ENCODE measurements around the gene CACYBP. TPM values are rescaled to one million over a fixed set of nuclear protein-coding genes. Genes with fewer than 3 reads are reported as not detected.
A peak's percentile ranks its signal among the peaks of the same experiment; 100 is the strongest.

Gene CACYBP
- total RNA-seq, 1 experiment from 2014 or later, result 202 TPM

- Mint-ChIP-seq H3K27me3 (ENCODE audit: low read depth) (no peaks in the 10 kb centered on the region), H3K27ac (peak overlapping the region in 2 of 3 experiments; percentile 51 to 75; a peak in 2 of 7 replicates), H3K9me3 (no peaks in the 10 kb centered on the region), H3K36me3 (ENCODE audit: insufficient read depth in 1 of 3, low read depth in 3 of 3) (peaks cover 22 to 57% (median 51%) of the 10 kb centered on the region in 3 experiments; a peak in 6 of 7 replicates), H3K4me3 (no peak overlapping the region), H3K4me1 (peaks cover 2 to 3% of the 10 kb centered on the region in 2 experiments; a peak in 2 of 4 replicates)
- Histone ChIP-seq H3T11ph (ENCODE audit: low read length) (no peak overlapping the region), H4K8ac (replicated peaks; ENCODE audit: insufficient read length, low read depth, low read length) (no peak overlapping the region), H2BK15ac (ENCODE audit: low read depth, low read length) (no peak overlapping the region), H3K79me1 (ENCODE audit: insufficient read depth, low read depth, low read length, poor library complexity, severe bottlenecking) (peaks cover 3% of the 10 kb centered on the region), H3K18ac (ENCODE audit: insufficient read length, low read depth, low read length) (no peak overlapping the region), H3K9me3 (ENCODE audit: control insufficient read depth, low read depth, low read length) (no peaks in the 10 kb centered on the region), H3K79me2 (ENCODE audit: insufficient read depth, low read length) (no peaks in the 10 kb centered on the region), H3K27me3 (ENCODE audit: insufficient read depth, low read length) (no peaks in the 10 kb centered on the region), H3K14ac (ENCODE audit: insufficient read depth, low read length) (no peak overlapping the region), H3K23ac (ENCODE audit: insufficient read length, low read depth, low read length) (no peak overlapping the region), H2BK120ac (ENCODE audit: low read depth, low read length, poor library complexity, severe bottlenecking) (no peak overlapping the region), H2AK5ac (ENCODE audit: insufficient read length, low read length) (no peak overlapping the region), H2BK5ac (ENCODE audit: insufficient read length, low read length) (no peak overlapping the region), H4K20me1 (ENCODE audit: control insufficient read depth, insufficient read depth, insufficient read length) (no peaks in the 10 kb centered on the region), H3K9ac (ENCODE audit: extremely low read depth, insufficient read length, low read length) (no peak overlapping the region), H2BK20ac (ENCODE audit: low read depth, low read length, poor library complexity, severe bottlenecking) (no peak overlapping the region), H3K4ac (ENCODE audit: low read depth, low read length) (no peak overlapping the region), H3K27ac (ENCODE audit: insufficient read length, low read depth, low read length) (no peak overlapping the region), H2BK12ac (ENCODE audit: insufficient read length, low read depth, low read length) (no peak overlapping the region), H4K91ac (ENCODE audit: insufficient read length, low read depth, low read length) (no peak overlapping the region), H2AFZ (ENCODE audit: low read length) (no peak overlapping the region), H3K56ac (ENCODE audit: insufficient read length, low read depth, low read length) (no peak overlapping the region), H3K4me2 (ENCODE audit: insufficient read depth, insufficient read length, low read length) (no peak overlapping the region), H3K23me2 (ENCODE audit: insufficient read length, low read depth, low read length, poor library complexity, severe bottlenecking) (no peaks in the 10 kb centered on the region), H3K4me1 (ENCODE audit: insufficient read depth, low read length) (peaks cover 3% of the 10 kb centered on the region; the same call in 1 of the 2 replicates), H4K5ac (ENCODE audit: insufficient read length, low read depth, low read length) (no peak overlapping the region)
- no peak for TF ChIP-seq CTCF (conservative IDR thresholded peaks at IDR 0.05)
- DNase-seq, result no peak
- WGBS (ENCODE audit: extremely low coverage, insufficient read length, low lambda C conversion rate), result no CpG with 5 or more reads among the region's 1 CpG
These were observed 29.8 kb upstream of the CACYBP start for GRCh38 chr1:174969977-174970376.

All from H9 (cell line).